GM18519 (cell line): ENCODE data around the gene DVL1.
A peak's percentile ranks its signal among the peaks of the same experiment; 100 is the strongest.

Source experiments
- ATAC-seq: cut with Tn5 transposase; IDR thresholded peaks from one replicate; pipeline ENCODE4 v1.9.1; 2021; ENCODE audit warnings: mild to moderate bottlenecking, moderate library complexity; ENCODE audit not compliant: unreplicated experiment, low FRiP score

Gene DVL1

DNA sequence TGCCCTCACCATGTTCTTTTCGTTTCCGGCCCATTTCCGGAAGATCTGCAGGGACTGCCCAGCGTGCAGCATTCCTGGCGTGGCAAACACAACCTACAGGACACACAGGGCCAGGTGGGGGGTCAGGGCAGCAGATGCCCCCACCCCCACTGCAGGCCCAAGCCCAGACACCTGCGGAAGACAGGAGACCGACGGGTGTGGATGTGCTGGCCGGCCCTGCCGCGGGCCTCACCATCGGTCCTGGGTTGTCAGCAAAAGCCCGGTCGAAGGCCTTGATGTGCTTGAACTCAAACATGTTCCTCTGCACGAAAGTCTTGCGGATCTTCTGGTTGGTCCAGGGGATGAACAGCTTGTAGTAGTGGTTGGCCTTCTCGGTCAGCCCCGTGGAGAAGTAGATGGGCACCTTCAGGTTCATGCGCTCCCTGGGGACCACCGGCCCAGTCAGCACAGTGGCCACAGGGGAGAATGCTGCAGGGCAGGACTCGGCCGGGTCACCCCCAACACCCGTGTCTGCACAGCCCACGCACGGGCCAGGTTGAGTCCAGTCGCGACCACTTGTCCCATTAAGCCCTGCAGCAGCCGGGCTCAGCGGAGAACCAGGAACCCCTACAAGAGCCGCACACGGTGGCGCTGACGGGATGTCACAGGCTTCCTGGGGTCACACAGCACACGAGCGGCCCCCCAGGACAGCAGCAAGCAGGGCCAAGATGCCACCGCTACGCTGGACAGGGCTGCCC, 35.5 kb downstream of the DVL1 start:
- ATAC-seq, result no peak

DNA sequence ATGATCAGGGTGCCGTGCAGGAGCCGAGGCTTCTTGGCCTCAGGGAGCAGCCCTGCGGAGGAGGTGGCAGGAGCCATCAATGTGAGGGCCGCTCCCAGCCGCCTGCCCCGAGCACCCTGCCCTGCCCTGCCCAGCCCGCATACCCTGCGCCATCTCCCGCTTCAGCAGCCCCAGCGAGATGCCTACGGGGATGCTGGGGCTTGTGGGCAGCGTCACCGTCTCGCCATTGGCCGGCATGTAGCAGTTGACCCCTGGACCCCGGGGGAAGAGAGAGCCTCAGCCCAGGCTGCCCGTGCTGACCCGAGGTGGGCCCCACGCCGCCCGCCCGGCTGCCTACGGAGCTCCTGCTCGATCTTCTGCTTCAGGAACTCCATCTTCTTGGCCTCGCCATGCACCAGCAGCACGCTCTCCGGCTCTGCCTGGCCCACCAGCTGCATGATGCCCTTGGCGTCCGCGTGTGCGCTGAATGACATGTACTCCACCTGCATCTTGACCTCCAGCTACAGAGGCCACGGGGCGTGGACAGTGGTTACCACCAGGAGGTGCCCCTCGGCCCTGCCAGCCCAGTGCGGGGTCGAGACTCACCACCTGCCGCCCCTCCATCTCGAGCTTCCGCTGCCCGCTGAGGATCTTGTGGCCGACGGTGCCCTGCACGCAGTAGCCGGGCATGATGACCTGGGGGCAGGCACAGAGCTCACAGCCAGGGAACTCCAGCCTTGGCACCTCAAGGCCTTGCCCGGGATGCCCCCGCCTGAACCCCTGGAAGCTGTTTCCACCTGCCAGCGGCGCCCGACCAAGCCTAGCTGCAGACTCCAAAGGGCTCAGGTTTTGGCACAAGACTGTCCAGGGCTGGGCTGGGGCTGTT, 36.5 kb downstream of the DVL1 start:
- ATAC-seq, result no peak

DNA sequence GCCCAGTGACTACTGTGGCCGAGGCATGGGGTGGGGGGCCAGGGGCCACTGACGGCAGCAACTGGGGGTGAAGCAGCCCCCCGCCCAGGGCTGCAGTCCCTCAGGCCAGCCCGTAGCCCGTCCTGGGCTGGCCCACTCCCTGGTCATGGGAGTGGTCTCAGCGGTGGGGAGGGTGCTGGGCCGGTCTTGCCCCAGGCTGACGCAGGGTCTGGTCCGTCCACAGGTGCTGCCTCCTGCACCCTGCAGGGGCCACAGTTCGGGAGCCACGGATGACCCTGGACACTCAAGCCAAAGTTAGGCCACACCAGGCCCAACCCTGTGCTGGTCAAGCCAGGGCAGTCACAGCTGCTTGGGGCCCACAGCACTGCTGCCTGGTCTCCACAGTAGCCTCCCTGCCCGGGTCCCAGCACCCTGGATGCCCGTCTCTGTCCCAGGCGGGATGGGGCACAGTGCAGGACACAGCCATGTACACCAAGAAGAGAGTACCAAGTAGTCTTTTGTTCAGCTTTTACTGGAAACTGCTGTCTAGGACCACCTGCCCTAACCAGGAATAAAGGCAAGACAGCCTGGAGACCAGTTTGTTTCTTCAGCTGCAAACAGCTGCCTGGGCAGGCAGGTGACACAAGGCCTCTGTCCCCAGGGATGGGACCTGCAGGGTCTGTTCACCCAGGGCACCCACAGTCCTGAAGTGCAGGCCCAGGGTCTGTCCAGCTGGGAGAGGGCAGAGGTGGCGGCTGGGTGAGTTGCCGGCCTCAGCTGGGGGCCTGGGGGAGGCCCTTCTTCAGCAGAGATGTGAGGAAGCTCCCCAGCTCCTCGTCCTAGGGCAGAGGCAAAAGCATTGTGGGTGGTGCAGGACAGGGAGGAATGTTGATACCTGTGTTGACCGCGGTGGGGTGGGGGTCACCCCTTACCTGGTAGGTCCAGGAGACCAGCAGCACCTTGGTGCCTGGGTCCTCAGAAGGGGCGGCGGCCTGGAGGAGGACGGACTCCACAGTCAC, 37.8 kb downstream of the DVL1 start:
- ATAC-seq, result no peak

GRCh38 chr1:1310476-1311053, 38.7 kb downstream of the DVL1 start:
- ATAC-seq, result no peak

- ATAC-seq, result no peak
Observed at GRCh38 chr1:1310109-1310385, 39.2 kb downstream of the DVL1 start.

DNA sequence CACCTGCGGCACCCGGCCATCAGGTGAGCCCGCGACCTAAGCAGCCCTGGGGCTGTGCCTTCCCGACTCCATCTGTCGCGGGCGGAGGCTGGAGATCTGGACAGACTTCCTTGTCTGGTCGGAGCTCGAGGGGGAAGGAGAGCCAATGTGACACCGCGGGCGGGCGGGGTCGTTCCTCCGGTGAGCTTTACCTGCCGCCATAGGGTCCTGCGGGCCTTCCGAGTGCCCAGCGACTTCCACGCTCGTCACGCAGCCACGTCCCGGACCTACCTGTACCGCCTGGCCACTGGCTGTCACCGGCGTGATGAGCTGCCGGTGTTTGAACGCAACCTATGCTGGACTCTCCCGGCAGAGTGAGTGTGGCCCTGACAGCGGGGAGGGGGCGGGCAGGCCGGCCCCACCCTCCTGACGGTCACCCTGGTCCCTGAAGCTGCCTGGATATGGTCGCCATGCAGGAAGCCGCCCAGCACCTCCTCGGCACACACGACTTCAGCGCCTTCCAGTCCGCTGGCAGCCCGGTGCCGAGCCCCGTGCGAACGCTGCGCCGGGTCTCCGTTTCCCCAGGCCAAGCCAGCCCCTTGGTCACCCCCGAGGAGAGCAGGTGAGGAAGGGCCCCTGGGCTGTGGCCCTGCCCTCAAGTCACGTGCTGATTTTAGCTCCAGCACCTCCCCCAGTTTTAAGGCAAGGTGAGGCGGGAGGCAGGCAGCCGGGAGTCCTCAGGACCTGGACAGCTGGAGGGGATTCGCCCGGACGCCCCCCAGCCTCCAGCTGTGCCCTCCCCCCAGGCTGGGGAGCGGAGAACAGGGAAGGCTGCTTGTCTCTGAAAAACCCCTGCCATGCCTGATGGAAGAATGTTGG, 39.7 kb downstream of the DVL1 start:
- ATAC-seq, result no peak

DNA sequence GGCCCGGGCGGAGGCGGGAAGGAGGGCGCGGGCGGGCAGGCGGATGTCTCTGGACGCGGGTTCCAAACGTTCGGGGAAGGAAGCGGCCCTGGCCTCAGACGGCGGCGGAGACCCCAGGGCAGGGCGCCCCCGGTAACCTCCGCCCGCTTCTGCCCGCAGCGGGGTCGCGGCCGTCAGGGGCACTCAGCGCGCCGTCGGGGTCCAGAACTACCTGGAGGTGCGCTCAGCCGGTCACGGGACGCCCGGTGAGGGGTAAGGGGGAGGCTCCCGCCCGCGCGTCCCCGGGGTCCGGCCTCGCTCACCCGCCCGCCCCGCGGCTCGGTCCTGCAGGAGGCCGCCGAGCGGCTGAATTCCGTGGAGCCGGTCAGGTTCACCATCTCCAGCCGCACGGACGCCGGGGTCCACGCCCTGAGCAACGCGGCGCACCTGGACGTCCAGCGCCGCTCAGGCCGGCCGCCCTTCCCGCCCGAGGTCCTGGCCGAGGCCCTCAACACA, 40.4 kb downstream of the DVL1 start:
- ATAC-seq, result no peak

- peak; percentile 40 for ATAC-seq
Observed at GRCh38 chr1:1307923-1308755, 41.1 kb downstream of the DVL1 start, which contains the start of the genes ACAP3 and PUSL1. ACAP3 (minus strand) TSS chr1:1307930; CDS start chr1:1307815, 115 bp downstream. PUSL1 (plus strand) TSS chr1:1308597; CDS start chr1:1308644, 47 bp downstream.

DNA sequence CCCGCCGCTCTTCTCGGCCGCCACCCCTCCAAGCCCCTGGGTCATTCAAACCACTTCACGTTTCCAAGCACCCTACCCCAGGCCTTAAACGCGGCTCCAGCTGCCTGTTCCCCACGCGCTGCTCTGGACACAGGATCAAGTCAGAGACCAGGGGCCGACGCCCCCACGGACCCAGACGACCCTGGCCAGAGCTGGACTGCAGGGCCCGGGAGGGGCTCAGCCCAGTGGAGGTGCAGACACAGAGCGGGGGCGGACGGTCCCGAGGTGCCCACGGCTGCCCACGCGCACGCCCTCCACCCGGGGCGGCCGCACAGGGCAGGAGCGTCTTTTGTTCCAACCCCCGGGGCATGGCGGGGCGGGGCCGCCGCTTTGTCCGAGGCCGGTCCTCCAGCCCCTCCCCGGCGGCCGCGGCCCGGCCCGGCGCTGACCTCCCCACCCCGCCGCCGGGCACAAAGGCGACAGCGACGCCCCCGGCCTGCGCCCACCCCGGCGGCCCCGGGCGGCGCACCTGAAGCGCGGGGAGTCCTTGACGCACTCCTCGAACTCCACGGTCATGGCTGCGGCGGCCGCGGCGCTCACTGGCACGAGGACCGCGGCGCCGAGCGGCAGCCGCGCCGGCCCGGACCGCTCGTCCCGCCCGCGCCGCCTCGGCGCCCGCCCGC, 41.8 kb downstream of the DVL1 start:
- ATAC-seq, result no peak

- ATAC-seq, result no peak
Observed at GRCh38 chr1:1306661-1307260, 42.5 kb downstream of the DVL1 start.

DNA sequence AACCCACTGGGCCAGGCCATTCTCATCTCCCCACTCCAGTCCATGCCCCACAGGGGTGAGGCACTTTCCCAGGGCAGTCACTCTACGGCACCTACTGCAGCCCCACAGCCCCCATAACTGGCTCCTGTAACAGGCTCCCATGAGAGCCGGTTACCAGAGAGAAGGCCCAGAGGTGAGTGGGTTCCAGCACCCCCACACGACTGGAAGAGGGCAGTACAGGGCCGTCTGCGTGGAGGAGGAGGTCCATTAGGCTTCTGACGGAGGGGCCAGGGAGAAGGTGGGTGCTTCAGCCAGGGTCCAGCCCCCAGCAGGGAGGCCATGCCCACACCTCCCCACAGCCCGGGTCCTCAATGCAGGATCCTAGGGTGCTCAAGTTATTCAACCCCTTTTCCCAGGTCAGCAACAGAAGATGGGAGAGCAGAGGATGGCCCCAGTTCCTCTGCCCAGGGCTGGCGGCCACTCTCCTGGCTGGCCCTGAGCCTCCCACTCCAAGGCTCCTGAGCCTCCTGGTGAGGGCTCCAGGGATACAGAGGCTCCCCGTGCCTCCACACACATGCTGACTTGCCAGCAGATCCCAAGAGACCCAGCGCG, 43.1 kb downstream of the DVL1 start:
- ATAC-seq, result no peak

GRCh38 chr1:1305300-1306069, 43.7 kb downstream of the DVL1 start:
- ATAC-seq, result no peak

GRCh38 chr1:1304331-1305299, 44.6 kb downstream of the DVL1 start:
- ATAC-seq, result no peak

- no peak for ATAC-seq
Observed at GRCh38 chr1:1303736-1304135, 45.5 kb downstream of the DVL1 start.

DNA sequence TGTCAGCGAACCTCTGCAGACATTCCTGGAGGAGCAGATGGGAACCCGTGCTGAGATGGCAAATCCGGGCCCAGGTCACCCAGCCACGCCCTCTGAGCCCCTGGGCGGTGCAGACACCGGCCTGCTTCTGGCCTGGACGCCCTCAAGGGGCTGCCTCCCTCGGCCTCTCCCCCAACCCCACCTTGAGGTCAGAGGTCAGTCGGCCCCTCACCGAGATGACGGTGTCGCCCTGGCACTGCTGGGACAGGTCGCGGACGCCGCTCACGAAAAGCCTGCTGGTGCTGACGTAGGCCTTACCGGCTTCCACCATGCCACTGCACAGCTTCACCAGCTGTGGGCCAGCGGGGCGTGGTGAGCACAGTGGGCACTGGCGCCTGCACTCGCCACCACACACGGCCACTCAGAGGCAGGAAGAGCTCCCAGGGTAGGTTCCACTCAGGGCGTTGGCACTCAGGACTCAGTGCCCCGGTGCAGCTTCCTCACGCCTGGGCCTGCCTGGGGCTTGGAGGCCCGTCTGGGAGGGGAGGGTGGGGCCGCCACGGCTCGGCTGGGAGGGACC, 46.2 kb downstream of the DVL1 start:
- ATAC-seq, result no peak
